HEK293 (cell line): ENCODE measurements around the gene EOGT.

Source experiments
- CTCF ChIA-PET: fragments of 350-600 bp; formaldehyde crosslinking; extraction: SDS; loops from one replicate; lab custom pipeline; 2021; ENCODE audit warnings: antibody characterized with exemption; lab: Yijun Ruan, JAX
- POLR2A ChIA-PET: fragments of 300-600 bp; formaldehyde crosslinking; extraction: SDS; loops from one replicate; lab custom pipeline; 2020; ENCODE audit warnings: antibody characterized with exemption, inconsistent platforms; lab: Yijun Ruan, JAX
- H3K27ac ChIP-seq: fragments of 200-500 bp; sonication (Bioruptor generic); 2 replicates; pipeline ENCODE4 v1.5.1; 2014; ENCODE audit warnings: low read depth, low read length, control low read depth, inconsistent platforms; ENCODE audit errors: extremely low read depth
- H3K36me3 ChIP-seq, 2 experiments: fragments of 200-500 bp in 1 of 2; sonication (Bioruptor generic) in 1 of 2; 1 replicate in 1 of 2; 2 replicates in 1 of 2; pipeline ENCODE4 v1.5.1; 2014 to 2017; ENCODE audit warnings: inconsistent platforms in 2 of 2, low read length in 2 of 2; ENCODE audit not compliant: control insufficient read depth in 2 of 2, insufficient read depth in 1 of 2
- H3K4me1 ChIP-seq: fragments of 200-500 bp; sonication (Bioruptor generic); 2 replicates; pipeline ENCODE4 v1.5.1; 2014; ENCODE audit warnings: mild to moderate bottlenecking, low read length, inconsistent platforms; ENCODE audit not compliant: control insufficient read depth, insufficient read depth
- H3K4me3 ChIP-seq: 2 replicates; pipeline ENCODE4 v1.5.1; 2011; ENCODE audit warnings: low read depth, mild to moderate bottlenecking, control low read depth, low read length, moderate library complexity
- H3K9me3 ChIP-seq: fragments of 200-500 bp; sonication (Bioruptor generic); 2 replicates; pipeline ENCODE4 v1.5.1; 2014; ENCODE audit warnings: low read depth, low read length, inconsistent platforms; ENCODE audit not compliant: control insufficient read depth, insufficient read depth
- SALL2 ChIP-seq: fragments of 450-650 bp; formaldehyde crosslinking; IDR thresholded peaks from 2 replicates; pipeline ENCODE4 v1.5.0; 2017; ENCODE audit warnings: missing biosample characterization, mild to moderate bottlenecking, missing genetic modification characterization, borderline replicate concordance
- SCRT2 ChIP-seq: fragments of 450-650 bp; formaldehyde crosslinking; IDR thresholded peaks from 2 replicates; pipeline ENCODE4 v1.5.1; 2016; ENCODE audit warnings: missing biosample characterization, missing genetic modification characterization
- SETDB1 ChIP-seq: IDR thresholded peaks from one replicate; pipeline ENCODE4 v1.6.1; 2017; ENCODE audit warnings: mild to moderate bottlenecking, low read length, moderate library complexity, mixed read lengths; ENCODE audit not compliant: insufficient read length
- SP7 ChIP-seq: fragments of 450-650 bp; formaldehyde crosslinking; IDR thresholded peaks from 2 replicates; pipeline ENCODE4 v1.5.1; 2016; ENCODE audit warnings: missing biosample characterization, missing genetic modification characterization
- ZBTB17 ChIP-seq: fragments of 450-650 bp; formaldehyde crosslinking; IDR thresholded peaks from 2 replicates; pipeline ENCODE4 v1.5.1; 2016; ENCODE audit warnings: missing biosample characterization, missing genetic modification characterization
- ZBTB21 ChIP-seq: fragments of 450-650 bp; formaldehyde crosslinking; IDR thresholded peaks from 2 replicates; pipeline ENCODE4 v1.5.1; 2017; ENCODE audit warnings: missing biosample characterization, missing genetic modification characterization
- ZNF10 ChIP-seq: fragments of 450-650 bp; formaldehyde crosslinking; IDR thresholded peaks from 2 replicates; pipeline ENCODE4 v1.5.1; 2017; ENCODE audit warnings: missing biosample characterization, missing genetic modification characterization
- ZNF155 ChIP-seq: fragments of 450-650 bp; formaldehyde crosslinking; IDR thresholded peaks from 2 replicates; pipeline ENCODE4 v1.5.1; 2016; ENCODE audit warnings: missing biosample characterization, missing genetic modification characterization
- ZNF2 ChIP-seq: fragments of 450-650 bp; formaldehyde crosslinking; IDR thresholded peaks from 2 replicates; pipeline ENCODE4 v1.5.1; 2016; ENCODE audit warnings: missing biosample characterization, missing genetic modification characterization
- ZNF23 ChIP-seq: fragments of 450-650 bp; formaldehyde crosslinking; IDR thresholded peaks from 2 replicates; pipeline ENCODE4 v1.5.1; 2016; ENCODE audit warnings: missing biosample characterization, missing genetic modification characterization, borderline replicate concordance
- ZNF239 ChIP-seq: fragments of 450-650 bp; formaldehyde crosslinking; IDR thresholded peaks from 2 replicates; pipeline ENCODE4 v1.5.1; 2016; ENCODE audit warnings: missing biosample characterization, missing genetic modification characterization
- ZNF24 ChIP-seq: fragments of 450-650 bp; formaldehyde crosslinking; IDR thresholded peaks from 2 replicates; pipeline ENCODE4 v1.5.1; 2016; ENCODE audit warnings: missing biosample characterization, missing genetic modification characterization
- ZNF555 ChIP-seq: fragments of 450-650 bp; formaldehyde crosslinking; conservative IDR thresholded peaks from 2 replicates; pipeline ENCODE4 v1.5.1; 2017; ENCODE audit warnings: missing biosample characterization, mild to moderate bottlenecking, missing genetic modification characterization, inconsistent platforms
- ZNF585B ChIP-seq: fragments of 450-650 bp; formaldehyde crosslinking; IDR thresholded peaks from 2 replicates; pipeline ENCODE4 v1.5.1; 2016; ENCODE audit warnings: missing biosample characterization, missing genetic modification characterization
- ZNF596 ChIP-seq: fragments of 450-650 bp; IDR thresholded peaks from 2 replicates; pipeline ENCODE4 v1.5.0; 2018; ENCODE audit warnings: missing biosample characterization, mild to moderate bottlenecking, missing genetic modification characterization, moderate library complexity
- ZNF670 ChIP-seq: fragments of 450-650 bp; formaldehyde crosslinking; IDR thresholded peaks from 2 replicates; pipeline ENCODE4 v1.5.1; 2016; ENCODE audit warnings: missing biosample characterization, missing genetic modification characterization, low read depth
- ZNF76 ChIP-seq: fragments of 450-650 bp; formaldehyde crosslinking; IDR thresholded peaks from 2 replicates; pipeline ENCODE4; 2016; ENCODE audit warnings: low read depth, missing biosample characterization, missing genetic modification characterization, borderline replicate concordance
- ZSCAN30 ChIP-seq: fragments of 450-650 bp; IDR thresholded peaks from 2 replicates; pipeline ENCODE4 v1.5.1; 2018; ENCODE audit warnings: missing biosample characterization, mild to moderate bottlenecking, missing genetic modification characterization, moderate library complexity
- TF ChIP-seq, protein P1 (sequence below): fragments of 450-650 bp; formaldehyde crosslinking; IDR thresholded peaks from 2 replicates; pipeline ENCODE4 v1.5.1; 2016; ENCODE audit warnings: missing biosample characterization, missing genetic modification characterization, borderline replicate concordance
- TF ChIP-seq, protein P2 (sequence below): fragments of 450-650 bp; formaldehyde crosslinking; IDR thresholded peaks from 2 replicates; pipeline ENCODE4 v1.5.1; 2016; ENCODE audit warnings: missing biosample characterization, missing genetic modification characterization
- TF ChIP-seq, protein P3 (sequence below): IDR thresholded peaks from 2 replicates; pipeline ENCODE4 v1.6.1; 2011; ENCODE audit warnings: mild to moderate bottlenecking, low read depth, low read length, borderline replicate concordance

The EOGT gene

DNA sequence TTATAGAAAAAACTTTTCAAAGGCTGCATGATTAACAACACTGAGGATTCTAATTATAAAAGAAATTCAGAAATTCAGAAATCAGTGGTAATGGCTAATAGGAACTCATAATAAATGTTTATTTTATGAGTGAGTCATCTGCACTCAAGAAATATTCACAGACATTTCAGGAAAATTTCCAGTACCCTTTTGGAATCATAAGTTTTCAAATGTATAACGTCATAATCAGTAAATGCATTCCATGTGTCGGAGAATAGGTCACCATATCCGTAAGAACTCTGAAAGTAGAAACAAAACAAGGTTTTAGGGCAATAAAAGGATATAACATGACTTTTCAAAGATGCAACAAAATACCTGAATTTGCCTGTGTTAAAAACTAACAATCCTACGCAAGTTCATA, 24.7 kb downstream of the EOGT start:
- CTCF ChIA-PET: no interaction called here
- Histone ChIP-seq H3K4me3 (no peak overlapping the region), H3K4me1 (no peaks in the 10 kb centered on the region), H3K36me3 (peaks cover 0 to 64% of the 10 kb centered on the region in 2 experiments; a peak in 2 of 3 replicates), H3K27ac (no peak overlapping the region), H3K9me3 (no peaks in the 10 kb centered on the region)
- TF ChIP-seq, protein P1, sequence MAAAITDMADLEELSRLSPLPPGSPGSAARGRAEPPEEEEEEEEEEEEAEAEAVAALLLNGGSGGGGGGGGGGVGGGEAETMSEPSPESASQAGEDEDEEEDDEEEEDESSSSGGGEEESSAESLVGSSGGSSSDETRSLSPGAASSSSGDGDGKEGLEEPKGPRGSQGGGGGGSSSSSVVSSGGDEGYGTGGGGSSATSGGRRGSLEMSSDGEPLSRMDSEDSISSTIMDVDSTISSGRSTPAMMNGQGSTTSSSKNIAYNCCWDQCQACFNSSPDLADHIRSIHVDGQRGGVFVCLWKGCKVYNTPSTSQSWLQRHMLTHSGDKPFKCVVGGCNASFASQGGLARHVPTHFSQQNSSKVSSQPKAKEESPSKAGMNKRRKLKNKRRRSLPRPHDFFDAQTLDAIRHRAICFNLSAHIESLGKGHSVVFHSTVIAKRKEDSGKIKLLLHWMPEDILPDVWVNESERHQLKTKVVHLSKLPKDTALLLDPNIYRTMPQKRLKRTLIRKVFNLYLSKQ (tag by site-specific recombination): no peak
- TF ChIP-seq ZNF24 (tag by site-specific recombination) (no peak), ZNF10 (no peak), ZNF76 (tag by site-specific recombination) (no peak), ZNF155 (tag by site-specific recombination) (no peak), SP7 (tag by site-specific recombination) (no peak), ZNF555 (tag by site-specific recombination) (no peak), ZNF670 (tag by site-specific recombination) (no peak)
- TF ChIP-seq, protein P2, sequence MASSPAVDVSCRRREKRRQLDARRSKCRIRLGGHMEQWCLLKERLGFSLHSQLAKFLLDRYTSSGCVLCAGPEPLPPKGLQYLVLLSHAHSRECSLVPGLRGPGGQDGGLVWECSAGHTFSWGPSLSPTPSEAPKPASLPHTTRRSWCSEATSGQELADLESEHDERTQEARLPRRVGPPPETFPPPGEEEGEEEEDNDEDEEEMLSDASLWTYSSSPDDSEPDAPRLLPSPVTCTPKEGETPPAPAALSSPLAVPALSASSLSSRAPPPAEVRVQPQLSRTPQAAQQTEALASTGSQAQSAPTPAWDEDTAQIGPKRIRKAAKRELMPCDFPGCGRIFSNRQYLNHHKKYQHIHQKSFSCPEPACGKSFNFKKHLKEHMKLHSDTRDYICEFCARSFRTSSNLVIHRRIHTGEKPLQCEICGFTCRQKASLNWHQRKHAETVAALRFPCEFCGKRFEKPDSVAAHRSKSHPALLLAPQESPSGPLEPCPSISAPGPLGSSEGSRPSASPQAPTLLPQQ (tag by site-specific recombination): no peak
- POLR2A ChIA-PET: no interaction called here

DNA sequence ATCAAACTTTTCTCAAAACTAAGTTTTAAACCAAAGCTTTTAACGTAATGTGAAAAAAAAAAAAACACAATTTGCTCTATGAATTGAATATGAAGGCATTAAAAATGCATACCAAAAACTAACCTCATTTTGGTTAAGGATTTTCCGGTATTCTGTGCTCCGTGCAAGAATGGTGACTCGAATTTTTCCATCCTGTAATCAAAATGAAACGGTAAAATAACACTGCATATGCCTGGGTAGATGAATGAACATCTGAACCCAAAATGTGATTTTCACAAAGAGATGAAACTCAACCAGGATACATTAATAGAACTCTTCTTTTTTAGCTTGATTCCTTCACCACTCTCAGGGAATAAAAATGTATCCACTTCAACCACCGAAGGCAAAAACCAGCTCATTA, 26.2 kb downstream of the EOGT start:
- TF ChIP-seq ZNF585B (tag by site-specific recombination): no peak
- TF ChIP-seq ZNF2: no peak
- TF ChIP-seq, protein P3, sequence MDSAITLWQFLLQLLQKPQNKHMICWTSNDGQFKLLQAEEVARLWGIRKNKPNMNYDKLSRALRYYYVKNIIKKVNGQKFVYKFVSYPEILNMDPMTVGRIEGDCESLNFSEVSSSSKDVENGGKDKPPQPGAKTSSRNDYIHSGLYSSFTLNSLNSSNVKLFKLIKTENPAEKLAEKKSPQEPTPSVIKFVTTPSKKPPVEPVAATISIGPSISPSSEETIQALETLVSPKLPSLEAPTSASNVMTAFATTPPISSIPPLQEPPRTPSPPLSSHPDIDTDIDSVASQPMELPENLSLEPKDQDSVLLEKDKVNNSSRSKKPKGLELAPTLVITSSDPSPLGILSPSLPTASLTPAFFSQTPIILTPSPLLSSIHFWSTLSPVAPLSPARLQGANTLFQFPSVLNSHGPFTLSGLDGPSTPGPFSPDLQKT: no peak
- TF ChIP-seq ZNF596 (tag by site-specific recombination): no peak
- TF ChIP-seq ZNF23: no peak
- TF ChIP-seq ZSCAN30 (tag by site-specific recombination): no peak
- CTCF ChIA-PET: no interaction called here
- POLR2A ChIA-PET: no interaction called here

DNA sequence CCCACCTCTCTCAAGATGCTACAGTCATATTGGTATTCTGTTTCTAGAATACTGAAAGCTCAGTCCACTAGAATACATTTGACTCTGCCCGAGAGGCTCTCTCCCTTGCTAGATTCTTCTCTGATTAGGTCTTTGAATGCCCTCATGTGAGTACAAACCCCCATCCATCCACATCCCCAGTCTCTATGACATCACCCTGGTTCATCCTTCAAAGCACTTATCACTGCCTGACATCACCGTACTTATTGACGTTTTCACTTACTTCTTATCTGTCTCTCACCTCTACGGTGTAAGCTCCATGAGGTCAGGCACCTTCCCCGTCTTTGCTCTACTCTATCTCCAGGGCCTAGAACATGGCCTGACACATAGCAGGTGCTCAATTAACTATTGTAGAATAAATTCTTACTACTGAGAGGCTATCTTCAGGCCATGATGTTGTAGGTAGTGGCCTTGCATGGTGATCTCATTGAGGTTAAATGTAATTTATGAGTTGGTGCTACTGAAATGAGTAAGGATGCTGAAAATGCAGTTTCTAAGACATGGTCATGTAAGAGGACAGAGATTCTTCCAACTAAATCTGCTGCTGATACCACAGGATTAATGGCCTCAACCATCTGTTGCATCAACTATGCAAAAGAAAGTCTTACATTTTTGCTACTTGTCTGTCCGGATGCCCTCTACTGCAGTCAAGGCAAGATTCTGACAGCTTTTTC, 26.8 kb downstream of the EOGT start:
- peak; percentile 24 for TF ChIP-seq SETDB1
- peak; percentile 48 for TF ChIP-seq SCRT2 (tag by site-specific recombination)
- no peak for TF ChIP-seq ZNF239 (tag by site-specific recombination)
- no peak for TF ChIP-seq ZBTB17 (tag by site-specific recombination)
- 0 out of 2 replicates have a peak, but pooled peaks have one; percentile 15 for TF ChIP-seq ZBTB21 (tag by site-specific recombination)
- TF ChIP-seq SALL2 (tag by site-specific recombination): no peak
- ChIA-PET CTCF (no interaction called here), POLR2A (no interaction called here)

More for the DNA sequence above, 26.2 kb downstream of the EOGT start:
- Histone ChIP-seq H3K4me3 (no peak overlapping the region), H3K27ac (no peak overlapping the region), H3K9me3 (no peaks in the 10 kb centered on the region), H3K4me1 (no peaks in the 10 kb centered on the region), H3K36me3 (peaks cover 0 to 62% of the 10 kb centered on the region in 2 experiments; a peak in 2 of 3 replicates)

More for the DNA sequence above, 26.8 kb downstream of the EOGT start:
- Histone ChIP-seq H3K27ac (no peak overlapping the region), H3K36me3 (peaks cover 4 to 67% of the 10 kb centered on the region in 2 experiments; a peak in 2 of 3 replicates), H3K4me3 (no peak overlapping the region), H3K9me3 (no peaks in the 10 kb centered on the region), H3K4me1 (no peaks in the 10 kb centered on the region)
